IgD-negative memory B cell (primary cell): ENCODE measurements around the gene INPP5E. TPM values are rescaled to one million over a fixed set of nuclear protein-coding genes. Genes with fewer than 3 reads are reported as not detected.

ENCODE experiments used
- H3K27ac Mint-ChIP-seq, 3 donors: one replicate each; pipeline ENCODE4 v1.8.0; 2020 to 2022; ENCODE audit warnings: mild to moderate bottlenecking in 3 of 3, mixed read lengths in 3 of 3, moderate library complexity in 1 of 3
- H3K27me3 Mint-ChIP-seq: one replicate; pipeline ENCODE4 v1.8.0; 2021; ENCODE audit warnings: mixed read lengths
- H3K36me3 Mint-ChIP-seq: one replicate; pipeline ENCODE4 v1.8.0; 2020; ENCODE audit warnings: mild to moderate bottlenecking, mixed read lengths
- H3K4me1 Mint-ChIP-seq, 3 donors: one replicate each; pipeline ENCODE4 v1.8.0; 2020 to 2022; ENCODE audit warnings: mixed read lengths in 3 of 3, mild to moderate bottlenecking in 1 of 3
- H3K4me3 Mint-ChIP-seq, 4 donors: one replicate each; pipeline ENCODE4 v1.8.0; 2020 to 2022; ENCODE audit warnings: mild to moderate bottlenecking in 4 of 4, mixed read lengths in 4 of 4, moderate library complexity in 3 of 4
- H3K9me3 Mint-ChIP-seq, 3 donors: one replicate each; pipeline ENCODE4 v1.8.0; 2020 to 2021; ENCODE audit warnings: mixed read lengths in 3 of 3, mild to moderate bottlenecking in 1 of 3
- polyA plus RNA-seq: library from polyadenylated mRNA; unstranded; fragments of 300-500 nt; fragmentation: Illumina TruSeq; gene quantifications from one replicate; pipeline ENCODE4 v1.2.3, GENCODE V29; 2021

The INPP5E gene
- polyA plus RNA-seq, 1 donor from 2014 or later, result 6.9 TPM

DNA sequence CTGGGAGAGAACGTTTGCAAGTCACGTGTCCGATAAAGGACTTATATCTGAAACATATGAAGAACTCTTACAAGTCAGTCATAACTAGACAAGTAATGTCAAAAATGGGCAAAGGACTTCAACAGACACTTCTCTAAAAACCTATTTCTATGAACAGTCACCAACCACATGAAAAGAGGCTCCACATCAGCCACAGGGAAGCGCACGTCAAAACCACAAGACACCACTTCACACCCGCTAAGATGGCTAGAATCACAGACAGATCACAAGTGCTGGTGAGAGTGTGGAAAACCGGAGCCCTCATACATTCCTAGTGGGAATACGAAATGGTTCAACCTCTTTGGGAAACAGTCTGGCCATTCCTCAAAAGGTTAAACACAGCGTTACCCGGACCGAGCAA, 54.6 kb downstream of the INPP5E start:
- H3K9me3 Mint-ChIP-seq, result no peaks in the 10 kb centered on the region
- no peak overlapping the region for H3K4me3 Mint-ChIP-seq
- no peak overlapping the region for H3K27ac Mint-ChIP-seq
- no peaks in the 10 kb centered on the region for H3K27me3 Mint-ChIP-seq
- peaks cover 8% of the 10 kb centered on the region for H3K36me3 Mint-ChIP-seq
- peaks cover 0 to 1% (median 0%) of the 10 kb centered on the region in 3 donors for H3K4me1 Mint-ChIP-seq

- H3K27ac Mint-ChIP-seq, result no peak overlapping the region
- H3K27me3 Mint-ChIP-seq, result no peaks in the 10 kb centered on the region
- H3K36me3 Mint-ChIP-seq, result peaks cover 8% of the 10 kb centered on the region
- no peak overlapping the region for H3K4me3 Mint-ChIP-seq
- H3K4me1 Mint-ChIP-seq, result peaks cover 0 to 1% (median 0%) of the 10 kb centered on the region in 3 donors
- no peaks in the 10 kb centered on the region for H3K9me3 Mint-ChIP-seq
Observed at GRCh38 chr9:136383436-136383835, 56.2 kb downstream of the INPP5E start.

- Mint-ChIP-seq H3K27ac (no peak overlapping the region), H3K27me3 (no peaks in the 10 kb centered on the region), H3K9me3 (no peaks in the 10 kb centered on the region), H3K4me1 (peaks cover 0 to 1% (median 0%) of the 10 kb centered on the region in 3 donors), H3K36me3 (peaks cover 8% of the 10 kb centered on the region), H3K4me3 (no peak overlapping the region)
Observed at GRCh38 chr9:136381966-136382513, 57.6 kb downstream of the INPP5E start.

DNA sequence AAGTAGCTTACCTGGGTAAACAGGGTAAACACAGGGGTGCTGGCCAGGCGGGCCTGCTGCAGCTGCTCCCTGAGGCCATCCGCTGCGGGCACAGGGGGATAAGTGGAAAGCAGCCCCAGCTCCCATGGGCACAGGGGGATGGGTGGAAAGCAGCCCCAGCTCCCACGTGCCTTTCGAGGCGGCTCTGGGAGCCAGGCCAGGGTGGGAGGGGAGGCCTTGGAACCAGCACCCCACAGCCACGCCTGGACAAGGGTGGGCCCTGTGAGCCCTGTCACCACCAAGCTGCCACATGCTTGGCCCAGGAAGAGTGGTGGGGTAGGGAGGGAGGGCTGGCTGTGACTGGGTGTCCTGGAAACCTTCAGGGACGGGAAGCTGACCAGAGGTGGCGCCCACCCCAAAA, 58.3 kb downstream of the INPP5E start:
- Mint-ChIP-seq H3K36me3 (peaks cover 8% of the 10 kb centered on the region), H3K27ac (no peak overlapping the region), H3K27me3 (no peaks in the 10 kb centered on the region), H3K4me3 (no peak overlapping the region), H3K9me3 (no peaks in the 10 kb centered on the region), H3K4me1 (peaks cover 0 to 1% (median 0%) of the 10 kb centered on the region in 3 donors)

DNA sequence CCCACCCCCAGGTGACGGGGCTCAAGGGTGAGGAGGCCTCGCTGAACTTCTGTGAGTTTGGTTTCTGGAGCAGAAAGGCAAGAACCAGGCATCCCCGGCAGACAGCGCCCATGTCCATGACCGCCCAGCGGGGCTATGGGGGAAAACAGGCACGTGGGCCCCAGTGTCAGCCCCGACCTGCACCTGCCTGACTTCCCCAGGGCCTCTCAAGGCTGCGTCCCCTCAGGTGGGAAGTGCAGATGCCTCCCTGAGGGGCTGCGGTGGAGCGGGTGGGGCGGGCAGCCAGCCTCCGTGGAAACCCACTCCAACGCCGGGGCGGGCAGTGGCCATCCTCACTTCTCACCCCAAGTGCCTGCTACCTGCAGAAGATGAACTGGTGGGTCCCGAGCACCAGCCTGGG, 59.3 kb downstream of the INPP5E start:
- Mint-ChIP-seq H3K9me3 (no peaks in the 10 kb centered on the region), H3K27ac (no peak overlapping the region), H3K4me3 (no peak overlapping the region), H3K27me3 (no peaks in the 10 kb centered on the region), H3K4me1 (peaks cover 0 to 1% (median 0%) of the 10 kb centered on the region in 3 donors), H3K36me3 (peaks cover 5% of the 10 kb centered on the region)

DNA sequence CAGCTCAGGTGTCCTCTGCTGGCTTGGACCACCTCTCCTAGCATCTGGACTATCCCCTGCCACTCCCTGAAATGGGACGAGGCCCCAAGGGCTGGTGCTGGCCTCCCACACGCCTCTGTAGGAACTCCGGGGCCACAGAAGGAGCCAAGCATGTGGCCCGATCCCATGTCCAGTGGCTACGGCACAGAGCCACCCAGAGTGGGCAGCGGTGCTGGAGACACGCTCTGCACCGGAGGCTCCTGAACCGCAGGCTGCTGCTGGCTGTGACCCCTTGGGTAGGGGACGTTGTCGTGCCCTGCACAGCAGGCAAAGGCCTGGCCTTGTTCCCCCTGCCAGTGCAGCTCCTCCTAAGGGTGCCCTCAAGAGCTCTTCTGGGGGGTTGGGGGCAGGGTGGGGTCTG, 59.8 kb downstream of the INPP5E start:
- H3K4me3 Mint-ChIP-seq, result no peak overlapping the region
- peaks cover 0 to 1% (median 0%) of the 10 kb centered on the region in 3 donors for H3K4me1 Mint-ChIP-seq
- H3K27ac Mint-ChIP-seq, result no peak overlapping the region
- H3K36me3 Mint-ChIP-seq, result peaks cover 4% of the 10 kb centered on the region
- H3K27me3 Mint-ChIP-seq, result no peaks in the 10 kb centered on the region
- H3K9me3 Mint-ChIP-seq, result no peaks in the 10 kb centered on the region

GRCh38 chr9:136379401-136379800, 60.2 kb downstream of the INPP5E start:
- Mint-ChIP-seq H3K9me3 (no peaks in the 10 kb centered on the region), H3K36me3 (peaks cover 2% of the 10 kb centered on the region), H3K4me1 (no peaks in the 10 kb centered on the region), H3K27me3 (no peaks in the 10 kb centered on the region), H3K4me3 (no peak overlapping the region), H3K27ac (no peak overlapping the region)

DNA sequence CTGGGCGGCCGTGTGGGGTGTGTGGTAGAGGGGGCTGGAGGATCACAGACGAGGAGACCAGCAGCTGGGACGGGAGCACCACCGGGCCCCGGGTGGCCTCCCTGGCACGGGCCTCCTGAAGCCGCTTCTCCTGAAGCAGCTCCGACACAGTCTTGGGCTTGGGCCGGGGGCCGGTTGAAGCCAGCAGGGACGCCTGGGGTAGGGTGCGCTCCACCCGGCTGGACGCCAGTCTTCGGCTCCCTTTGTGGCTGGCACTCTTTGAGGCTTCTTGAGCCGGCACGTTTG, 60.7 kb downstream of the INPP5E start:
- Mint-ChIP-seq H3K27ac (no peak overlapping the region), H3K36me3 (peaks cover 2% of the 10 kb centered on the region), H3K9me3 (no peaks in the 10 kb centered on the region), H3K27me3 (no peaks in the 10 kb centered on the region), H3K4me3 (no peak overlapping the region), H3K4me1 (no peaks in the 10 kb centered on the region)

Other genes with a start within 250 kb of the INPP5E start
- gene LHX3, start 234.7 kb downstream of the INPP5E start, polyA plus RNA-seq, result not detected
- 2.1 TPM for gene QSOX2, start 194.0 kb downstream of the INPP5E start, polyA plus RNA-seq
- gene CCDC187, start 135.8 kb downstream of the INPP5E start, polyA plus RNA-seq, result 0.15 TPM
- gene GPSM1, start 112.3 kb downstream of the INPP5E start, polyA plus RNA-seq, result not detected
- 78.0 TPM for gene DNLZ, start 76.1 kb downstream of the INPP5E start, polyA plus RNA-seq
- 0.26 TPM for gene CARD9, start 66.2 kb downstream of the INPP5E start, polyA plus RNA-seq
- gene SNAPC4, start 39.7 kb downstream of the INPP5E start, polyA plus RNA-seq, result 3.8 TPM
- gene ENTR1, start 29.2 kb downstream of the INPP5E start, polyA plus RNA-seq, result 7.4 TPM
- 35.0 TPM for gene PMPCA, start 29.2 kb downstream of the INPP5E start, polyA plus RNA-seq
- gene SEC16A, start 43.2 kb upstream of the INPP5E start, polyA plus RNA-seq, result 30.1 TPM
- 3.5 TPM for gene NOTCH1, start 106.2 kb upstream of the INPP5E start, polyA plus RNA-seq
- not detected for gene EGFL7, start 223.1 kb upstream of the INPP5E start, polyA plus RNA-seq
- 42.0 TPM for gene AGPAT2, start 247.6 kb upstream of the INPP5E start, polyA plus RNA-seq